Activated B cell treated with CpG ODN at 0.5 μM for 24 hours (primary cell): ENCODE results near the gene CAMSAP1. TPM values are rescaled to one million over a fixed set of nuclear protein-coding genes. Genes with fewer than 3 reads are reported as not detected.
"Not testable (repeated sequence)": the region's sequence is repeated elsewhere in the genome, so short reads cannot be mapped to it uniquely, and the experiment has no call there.

Experiments
- ATAC-seq: fragments of 200-7000 bp; cut with Tn5 transposase; one replicate; pipeline ENCODE4 v1.10.0; 2021; ENCODE audit warnings: low read depth, mild to moderate bottlenecking, moderate library complexity
- CTCF ChIA-PET: fragments of 350-600 bp; sonication (Branson Sonifier 250); formaldehyde crosslinking; loops from one replicate; lab custom pipeline; 2021; ENCODE audit warnings: antibody characterized with exemption; lab: Charles Lee
- POLR2A ChIA-PET: fragments of 350-600 bp; sonication (Branson Sonifier 250); formaldehyde crosslinking; loops from one replicate; lab custom pipeline; 2021; ENCODE audit warnings: antibody characterized with exemption; lab: Charles Lee
- DNase-seq: peaks from one replicate; pipeline ENCODE4 v3.0.0; 2022
- H3K27ac Mint-ChIP-seq: one replicate; pipeline ENCODE4 v1.8.0; 2020; ENCODE audit warnings: mixed read lengths
- H3K27me3 Mint-ChIP-seq: one replicate; pipeline ENCODE4 v1.8.0; 2021; ENCODE audit warnings: mixed read lengths
- H3K36me3 Mint-ChIP-seq: one replicate; pipeline ENCODE4 v1.8.0; 2021; ENCODE audit warnings: low read depth, mixed read lengths
- H3K4me1 Mint-ChIP-seq: one replicate; pipeline ENCODE4 v1.8.0; 2021; ENCODE audit warnings: mixed read lengths
- H3K4me3 Mint-ChIP-seq: one replicate; pipeline ENCODE4 v1.8.0; 2020; ENCODE audit warnings: mild to moderate bottlenecking, mixed read lengths
- H3K9me3 Mint-ChIP-seq: one replicate; pipeline ENCODE4 v1.8.0; 2020; ENCODE audit warnings: mixed read lengths
- intact Hi-C: fragments of 100-400 bp; cut with micrococcal nuclease; formaldehyde crosslinking; loops from one replicate; pipeline ENCODE4 v1.15.1; 2024
- total RNA-seq: library from RNA; stranded (reverse); gene quantifications from 2 replicates; pipeline ENCODE4 v1.2.3, GENCODE V29; 2022
- TF ChIP-seq, protein P1 (sequence below): fragments of 200-600 bp; IDR thresholded peaks from one replicate; pipeline ENCODE4 v1.8.0; 2022; ENCODE audit warnings: antibody characterized with exemption, mild to moderate bottlenecking

CAMSAP1 gene
- total RNA-seq, 1 donor from 2014 or later, result 16.9 TPM

DNA sequence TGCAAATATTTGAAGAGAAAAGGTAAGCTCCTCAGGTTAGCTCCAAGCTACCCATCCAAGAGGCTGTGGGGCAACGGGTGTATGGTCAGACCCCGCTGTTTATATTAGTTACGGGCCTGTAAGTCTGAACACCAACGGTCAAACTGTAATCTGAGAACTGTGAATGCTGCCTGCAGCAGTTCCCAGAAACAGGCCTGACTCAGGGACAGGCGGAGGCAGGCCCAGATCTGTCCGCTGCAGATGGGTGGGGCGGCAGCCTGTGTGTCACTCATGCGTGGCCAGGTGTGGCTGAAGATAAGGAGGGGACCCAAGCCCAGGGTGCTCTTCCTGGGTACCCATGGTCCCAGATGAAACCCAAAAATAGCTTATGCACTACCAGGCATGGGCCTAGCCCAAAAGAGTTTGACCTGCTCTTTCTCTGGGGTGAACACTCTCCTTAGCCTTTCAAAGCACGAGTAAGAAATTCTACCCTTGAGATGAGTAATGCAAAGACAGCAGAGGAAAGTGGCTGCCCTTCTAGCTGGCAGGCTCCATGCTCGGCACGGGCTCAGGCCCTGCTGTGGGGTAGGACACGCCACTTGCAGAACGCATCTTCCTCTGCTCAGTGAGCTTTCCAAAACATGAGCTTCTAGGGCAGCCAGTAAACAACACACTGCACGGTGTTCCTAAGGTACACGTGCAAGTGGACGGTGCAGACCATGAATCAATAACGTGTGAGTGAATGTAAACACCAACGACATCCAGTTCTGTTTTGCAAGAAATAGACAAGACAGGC lies 44.7 kb upstream of the CAMSAP1 start:
- ATAC-seq (no peak), DNase-seq (no peak)
- ChIA-PET CTCF (no interaction called here), POLR2A (no interaction called here)
- Mint-ChIP-seq H3K36me3 (peaks cover 54% of the 10 kb centered on the region), H3K9me3 (no peaks in the 10 kb centered on the region), H3K4me1 (peaks cover 3% of the 10 kb centered on the region), H3K4me3 (no peak overlapping the region), H3K27ac (no peak overlapping the region), H3K27me3 (no peaks in the 10 kb centered on the region)
- TF ChIP-seq, protein P1, sequence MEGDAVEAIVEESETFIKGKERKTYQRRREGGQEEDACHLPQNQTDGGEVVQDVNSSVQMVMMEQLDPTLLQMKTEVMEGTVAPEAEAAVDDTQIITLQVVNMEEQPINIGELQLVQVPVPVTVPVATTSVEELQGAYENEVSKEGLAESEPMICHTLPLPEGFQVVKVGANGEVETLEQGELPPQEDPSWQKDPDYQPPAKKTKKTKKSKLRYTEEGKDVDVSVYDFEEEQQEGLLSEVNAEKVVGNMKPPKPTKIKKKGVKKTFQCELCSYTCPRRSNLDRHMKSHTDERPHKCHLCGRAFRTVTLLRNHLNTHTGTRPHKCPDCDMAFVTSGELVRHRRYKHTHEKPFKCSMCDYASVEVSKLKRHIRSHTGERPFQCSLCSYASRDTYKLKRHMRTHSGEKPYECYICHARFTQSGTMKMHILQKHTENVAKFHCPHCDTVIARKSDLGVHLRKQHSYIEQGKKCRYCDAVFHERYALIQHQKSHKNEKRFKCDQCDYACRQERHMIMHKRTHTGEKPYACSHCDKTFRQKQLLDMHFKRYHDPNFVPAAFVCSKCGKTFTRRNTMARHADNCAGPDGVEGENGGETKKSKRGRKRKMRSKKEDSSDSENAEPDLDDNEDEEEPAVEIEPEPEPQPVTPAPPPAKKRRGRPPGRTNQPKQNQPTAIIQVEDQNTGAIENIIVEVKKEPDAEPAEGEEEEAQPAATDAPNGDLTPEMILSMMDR, result no peak
- intact Hi-C loops, result no loop called here

DNA sequence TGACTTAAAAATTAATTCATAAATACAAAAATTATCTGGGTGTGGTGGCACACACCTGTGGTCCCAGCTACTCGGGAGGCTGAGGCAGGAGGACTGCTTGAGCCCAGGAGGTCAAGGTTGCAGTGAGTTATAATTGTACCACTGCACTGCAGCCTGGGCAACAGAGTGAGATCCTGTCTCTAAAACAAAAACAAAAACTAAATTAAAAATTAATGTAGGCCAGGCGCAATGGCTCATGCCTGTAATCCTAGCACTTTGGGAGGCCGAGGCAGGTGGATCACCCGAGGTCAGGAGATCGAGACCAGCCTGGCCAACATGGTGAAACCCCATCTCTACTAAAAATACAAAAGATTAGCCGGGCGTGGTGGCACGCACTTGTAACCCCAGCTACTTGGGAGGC lies 44.0 kb upstream of the CAMSAP1 start:
- H3K4me1 Mint-ChIP-seq, intact Hi-C loops, H3K9me3 Mint-ChIP-seq, H3K4me3 Mint-ChIP-seq, CTCF ChIA-PET, POLR2A ChIA-PET, H3K27me3 Mint-ChIP-seq, DNase-seq, ATAC-seq, H3K27ac Mint-ChIP-seq: not testable (repeated sequence)
- H3K36me3 Mint-ChIP-seq, result peaks cover 61% of the 10 kb centered on the region

DNA sequence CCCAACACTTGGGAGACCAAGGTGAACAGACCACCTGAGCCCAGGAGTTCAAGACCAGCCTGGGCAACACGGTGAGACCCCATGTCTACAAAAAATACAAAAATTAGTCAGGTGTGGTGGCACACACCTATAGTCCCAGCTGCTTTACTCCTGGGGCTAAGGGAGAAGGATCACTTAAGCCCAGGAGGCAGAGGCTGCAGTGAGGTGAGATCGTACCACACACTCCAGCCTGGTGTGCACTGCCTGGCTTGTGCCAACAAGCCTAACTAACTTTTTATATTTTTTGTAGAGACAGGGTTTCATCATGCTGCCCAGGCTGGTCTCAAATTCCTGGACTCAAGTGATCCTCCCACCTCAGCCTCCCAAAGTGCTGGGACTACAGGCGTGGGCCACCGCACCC lies 43.5 kb upstream of the CAMSAP1 start:
- H3K4me3 Mint-ChIP-seq, result not testable (repeated sequence)

DNA sequence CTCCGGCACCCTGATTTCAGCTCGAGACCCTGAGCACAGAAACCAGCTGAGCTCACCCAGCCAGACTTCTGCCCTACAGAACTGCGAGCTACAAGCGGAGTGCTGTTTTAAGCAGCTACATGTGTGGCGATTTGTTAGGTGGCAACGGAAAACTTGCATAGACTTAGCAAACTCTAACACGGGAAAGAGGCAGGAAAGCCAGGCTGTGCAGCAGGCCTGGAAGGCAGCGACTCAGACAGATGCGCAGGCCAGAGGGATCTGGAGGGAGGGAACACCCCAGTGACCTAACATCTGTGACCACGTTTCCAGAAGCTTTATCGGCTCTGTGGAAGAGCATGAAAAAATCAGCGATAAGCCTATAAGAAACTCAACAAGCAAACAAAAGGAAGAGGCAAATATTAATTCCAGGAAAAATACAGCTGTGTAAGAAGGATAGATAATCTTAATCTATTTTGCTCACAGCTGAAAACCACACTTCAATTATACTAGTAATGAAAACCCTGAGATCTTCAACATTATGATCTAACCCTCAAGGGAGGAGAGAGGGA lies 42.9 kb upstream of the CAMSAP1 start:
- Mint-ChIP-seq H3K4me3 (no peak overlapping the region), H3K27ac (no peak overlapping the region), H3K4me1 (no peaks in the 10 kb centered on the region), H3K36me3 (peaks cover 72% of the 10 kb centered on the region), H3K27me3 (no peaks in the 10 kb centered on the region), H3K9me3 (no peaks in the 10 kb centered on the region)
- ChIA-PET POLR2A (no interaction called here), CTCF (no interaction called here)
- TF ChIP-seq, protein P1, result no peak
- DNase-seq (no peak), ATAC-seq (no peak)
- intact Hi-C loops, result no loop called here

More for the DNA sequence above, 43.5 kb upstream of the CAMSAP1 start:
- H3K9me3 Mint-ChIP-seq, intact Hi-C loops, POLR2A ChIA-PET, H3K27ac Mint-ChIP-seq, CTCF ChIA-PET, DNase-seq, H3K4me1 Mint-ChIP-seq, ATAC-seq, H3K27me3 Mint-ChIP-seq: not testable (repeated sequence)
- peaks cover 65% of the 10 kb centered on the region for H3K36me3 Mint-ChIP-seq

DNA sequence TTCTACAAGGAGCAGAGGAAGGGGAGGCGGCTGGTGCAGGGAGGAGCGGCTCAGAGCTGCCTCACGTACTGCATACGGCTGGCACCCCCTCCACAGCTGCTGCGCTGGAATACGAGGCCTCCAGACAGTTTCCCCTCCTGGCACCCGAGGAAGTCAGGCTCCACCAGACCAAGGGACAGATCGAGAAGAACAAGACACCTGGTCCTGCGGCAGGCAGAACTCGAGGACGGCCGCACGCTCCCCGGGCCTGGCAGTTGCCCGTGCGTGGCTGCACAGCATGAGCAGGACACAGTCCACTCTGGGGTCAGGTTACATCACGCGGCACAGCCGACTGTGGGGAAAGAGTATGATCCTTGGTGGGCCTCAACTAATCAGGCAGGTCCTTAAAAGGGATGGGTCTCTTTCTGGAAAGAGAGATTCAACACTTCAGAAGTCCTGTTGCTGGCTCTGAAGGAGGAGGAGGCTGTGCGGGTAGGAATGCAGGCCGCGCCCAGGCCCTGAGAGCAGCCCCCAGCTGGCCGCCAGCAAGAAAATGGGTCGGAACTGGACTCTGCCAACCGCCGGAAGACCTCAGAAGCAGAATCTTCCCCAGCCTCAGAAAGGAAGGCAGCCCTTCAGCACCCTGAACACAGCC lies 42.3 kb upstream of the CAMSAP1 start:
- DNase-seq (no peak), ATAC-seq (no peak)
- Mint-ChIP-seq H3K36me3 (peaks cover 72% of the 10 kb centered on the region), H3K27me3 (no peaks in the 10 kb centered on the region), H3K4me3 (no peak overlapping the region), H3K4me1 (no peaks in the 10 kb centered on the region), H3K27ac (no peak overlapping the region), H3K9me3 (no peaks in the 10 kb centered on the region)
- ChIA-PET CTCF (no interaction called here), POLR2A (no interaction called here)
- TF ChIP-seq, protein P1, result no peak
- intact Hi-C loops, result no loop called here

DNA sequence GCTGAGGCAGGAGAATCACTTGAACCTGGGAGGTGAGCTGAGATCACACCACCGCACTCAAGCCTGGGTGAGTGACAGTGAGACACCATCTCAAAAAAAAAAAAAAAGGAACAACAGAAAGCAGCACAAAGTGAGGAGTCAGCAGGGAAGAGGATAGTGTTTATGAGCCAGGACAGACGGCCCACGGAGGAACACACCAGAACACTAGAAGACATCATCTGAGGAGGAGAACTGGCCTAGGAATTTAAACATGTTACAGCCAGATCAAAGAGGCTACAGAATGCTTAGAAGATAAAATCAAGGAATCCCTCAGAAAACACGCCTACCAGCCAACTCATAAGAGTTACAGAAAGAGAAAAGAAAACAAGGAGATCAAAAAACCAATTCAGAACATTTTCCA lies 41.6 kb upstream of the CAMSAP1 start:
- POLR2A ChIA-PET, result no interaction called here
- Mint-ChIP-seq H3K36me3 (peaks cover 74% of the 10 kb centered on the region), H3K9me3 (no peaks in the 10 kb centered on the region), H3K27ac (no peak overlapping the region), H3K27me3 (no peaks in the 10 kb centered on the region), H3K4me3 (no peak overlapping the region), H3K4me1 (no peaks in the 10 kb centered on the region)
- intact Hi-C loops, result no loop called here
- ATAC-seq (no peak), DNase-seq (no peak)
- TF ChIP-seq, protein P1, result no peak
- CTCF ChIA-PET, result interaction anchor here (0.6 kb wide), 1 partner anchor 196 kb away, joined by 3 read pairs; no protein-coding TSS in a partner anchor
